Endothelial cell of umbilical vein (primary cell): ENCODE measurements around the gene DEPDC4. TPM values are rescaled to one million over a fixed set of nuclear protein-coding genes. Genes with fewer than 3 reads are reported as not detected.

ENCODE experiments used
- BruUV-seq: library from RNA; stranded (reverse); fragments of 400-500 nt; replicated peaks from 2 replicates; lab custom pipeline; 2021; lab: Mats Ljungman, UMichigan
- CTCF ChIA-PET: fragments of 300-600, 350-600 bp; sonication (Branson Sonifier 250); formaldehyde crosslinking; loops from one replicate; lab custom pipeline; 2021; ENCODE audit warnings: antibody characterized with exemption, inconsistent platforms; lab: Charles Lee
- POLR2A ChIA-PET: fragments of 300-600, 350-600 bp; sonication (Branson Sonifier 250); formaldehyde crosslinking; loops from one replicate; lab custom pipeline; 2021; ENCODE audit warnings: antibody characterized with exemption, inconsistent platforms; lab: Charles Lee
- DNase-seq: peaks from one replicate; pipeline ENCODE4 v3.0.0-alpha.2; 2011; ENCODE audit warnings: low read depth, low spot score
- FAIRE-seq: peaks from 2 replicates; lab custom pipeline; 2011; peaks lifted over from hg19 to GRCh38; lab: Jason Lieb, UNC
- H2AFZ ChIP-seq: 2 replicates; pipeline ENCODE4 v1.6.0; 2012; ENCODE audit warnings: low read depth, low read length, control low read depth, inconsistent platforms
- H3K27ac ChIP-seq: 2 replicates; pipeline ENCODE4 v1.5.1; 2011; ENCODE audit warnings: low read depth, mild to moderate bottlenecking, control low read depth, low read length, moderate library complexity; ENCODE audit not compliant: insufficient read depth
- H3K27me3 ChIP-seq, 2 experiments: 2 replicates each; pipeline versions ENCODE4 v1.6.0 to v1.6.1; 2011; ENCODE audit warnings: low read length in 2 of 2, mixed read lengths in 1 of 2; ENCODE audit not compliant: control insufficient read depth in 2 of 2, insufficient read depth in 2 of 2
- H3K36me3 ChIP-seq, 2 experiments: 2 replicates in 1 of 2; 3 replicates in 1 of 2; pipeline ENCODE4 v1.5.1; 2011; ENCODE audit warnings: low read length in 2 of 2, mild to moderate bottlenecking in 1 of 2, moderate library complexity in 1 of 2; ENCODE audit not compliant: control insufficient read depth in 2 of 2, insufficient read depth in 2 of 2; ENCODE audit errors: extremely low read depth in 1 of 2
- H3K4me1 ChIP-seq: 3 replicates; pipeline ENCODE4 v1.5.1; 2011; ENCODE audit warnings: mild to moderate bottlenecking, low read length; ENCODE audit not compliant: control insufficient read depth, insufficient read depth; ENCODE audit errors: extremely low read depth
- H3K4me2 ChIP-seq: 2 replicates; pipeline ENCODE4 v1.6.1; 2011; ENCODE audit warnings: low read length, control low read depth, mixed read lengths; ENCODE audit not compliant: insufficient read depth
- H3K4me3 ChIP-seq, 3 experiments: fragments of 200-600 bp in 1 of 3; sonication (generic), shearing (Covaris generic) in 1 of 3; replicated peaks in 1 of 3; 2 replicates each; pipeline ENCODE4 v1.5.1; 2011 to 2016; ENCODE audit warnings: control low read depth in 3 of 3, low read length in 3 of 3, mild to moderate bottlenecking in 2 of 3, inconsistent platforms in 1 of 3, low read depth in 1 of 3, moderate library complexity in 1 of 3; ENCODE audit not compliant: insufficient read depth in 1 of 3
- H3K79me2 ChIP-seq: 2 replicates; pipeline ENCODE4 v1.6.0; 2012; ENCODE audit warnings: low read length, inconsistent platforms; ENCODE audit not compliant: control insufficient read depth, insufficient read depth
- H3K9ac ChIP-seq: replicated peaks from 2 replicates; pipeline ENCODE3; 2011; ENCODE audit warnings: low read length, control low read depth; ENCODE audit not compliant: insufficient read depth; ENCODE audit errors: extremely low read depth
- H3K9me1 ChIP-seq: replicated peaks from 3 replicates; pipeline ENCODE4 v1.6.0; 2011; ENCODE audit warnings: mild to moderate bottlenecking, low read length; ENCODE audit not compliant: control insufficient read depth, insufficient read depth; ENCODE audit errors: extremely low read depth
- H3K9me3 ChIP-seq: replicated peaks from 2 replicates; pipeline ENCODE4 v1.5.1; 2012; ENCODE audit warnings: low read length, inconsistent platforms; ENCODE audit not compliant: control insufficient read depth, insufficient read depth
- H4K20me1 ChIP-seq: replicated peaks from 2 replicates; pipeline ENCODE3; 2011; ENCODE audit warnings: mild to moderate bottlenecking, low read length; ENCODE audit not compliant: control insufficient read depth, insufficient read depth; ENCODE audit errors: extremely low read depth
- CTCF ChIP-seq, 2 donors: IDR thresholded peaks; 1 replicate in 1 of 2; 2 replicates in 1 of 2; pipeline ENCODE4 v1.5.1; 2011; ENCODE audit warnings: low read length in 2 of 2, mild to moderate bottlenecking in 2 of 2, moderate library complexity in 2 of 2, control low read depth in 1 of 2, inconsistent platforms in 1 of 2, low read depth in 1 of 2; ENCODE audit not compliant: insufficient read depth in 1 of 2; ENCODE audit errors: extremely low read depth in 1 of 2
- EZH2 ChIP-seq: IDR thresholded peaks from 2 replicates; pipeline ENCODE4 v1.6.1; 2012; ENCODE audit warnings: borderline replicate concordance, low read depth, mild to moderate bottlenecking, moderate library complexity, low read length, inconsistent platforms; ENCODE audit not compliant: severe bottlenecking
- FOS ChIP-seq: IDR thresholded peaks from 2 replicates; pipeline ENCODE4 v1.6.1; 2011; ENCODE audit warnings: mild to moderate bottlenecking, low read length, moderate library complexity, borderline replicate concordance; ENCODE audit not compliant: insufficient read depth
- GATA2 ChIP-seq: IDR thresholded peaks from 2 replicates; pipeline ENCODE4 v1.7.0; 2011; ENCODE audit warnings: low read depth, mild to moderate bottlenecking, moderate library complexity, mixed read lengths, low read length; ENCODE audit not compliant: insufficient read length, insufficient read depth
- JUN ChIP-seq: IDR thresholded peaks from 2 replicates; pipeline ENCODE4 v1.6.1; 2011; ENCODE audit warnings: borderline replicate concordance, low read depth; ENCODE audit not compliant: insufficient read length, insufficient read depth
- MAX ChIP-seq: IDR thresholded peaks from 2 replicates; pipeline ENCODE4 v1.6.1; 2011; ENCODE audit not compliant: insufficient read depth, insufficient read length
- POLR2AphosphoS5 ChIP-seq: IDR thresholded peaks from 2 replicates; pipeline ENCODE4 v1.6.1; 2012; ENCODE audit warnings: low read depth, mild to moderate bottlenecking, control low read depth, low read length, moderate library complexity; ENCODE audit not compliant: insufficient read depth
- dilution Hi-C: fragments of 300-500 bp; cut with MboI; formaldehyde crosslinking; loops from one replicate; pipeline ENCODE4 v1.15.0; 2019; ENCODE audit warnings: low sequenced_read_pairs; ENCODE audit not compliant: extremely low pct_ligation_motif_present
- intact Hi-C: fragments of 100-400 bp; cut with micrococcal nuclease; formaldehyde crosslinking; loops from one replicate; pipeline ENCODE4 v1.10.0; 2022
- polyA plus RNA-seq, 4 experiments: library from polyadenylated mRNA; depleted of rRNA in 3 of 4; stranded (reverse) in 3 of 4; unstranded in 1 of 4; fragments of >200 nt; gene quantifications; 2 replicates each; pipeline versions ENCODE4 v1.2.1 to v1.2.3, GENCODE V29; 2011 to 2012; ENCODE audit warnings: missing spikeins in 1 of 4
- total RNA-seq: library from RNA; stranded (reverse); gene quantifications from 2 replicates; pipeline ENCODE4 v1.2.3, GENCODE V29; 2021

DEPDC4 gene
- total and polyA plus RNA-seq, 2 donors (not counting 3 experiments of a cell fraction or from before 2014, with no cell fraction given): 0.15 to 0.66 TPM

GRCh38 chr12:100234591-100235304 is 32.1 kb downstream of the DEPDC4 start:
- FAIRE-seq (peak; percentile 68), DNase-seq (peak; percentile 58)
- Histone ChIP-seq H3K9ac (no peak overlapping the region), H3K4me3 (no peak overlapping the region), H3K27ac (no peak overlapping the region), H3K9me3 (no peaks in the 10 kb centered on the region), H3K36me3 (no peaks in the 10 kb centered on the region), H3K79me2 (no peaks in the 10 kb centered on the region), H2AFZ (no peak overlapping the region), H3K27me3 (no peaks in the 10 kb centered on the region), H4K20me1 (no peaks in the 10 kb centered on the region), H3K4me2 (no peak overlapping the region), H3K9me1 (no peaks in the 10 kb centered on the region), H3K4me1 (no peaks in the 10 kb centered on the region)
- dilution Hi-C loops (no loop called here), intact Hi-C loops (loop anchor here (1.0 to 10.0 kb wide), 3 partner anchors 170 to 430 kb away; no protein-coding TSS in a partner anchor)
- CTCF ChIA-PET: interaction anchor here (0.5 to 4.8 kb wide), 31 partner anchors 10 to 503 kb away, joined by 3 to 172 read pairs (median 4); partner anchors contain the start of genes ACTR6, DEPDC4 and SCYL2
- TF ChIP-seq GATA2 (no peak), FOS (no peak), EZH2 (no peak), CTCF (IDR thresholded peaks at IDR 0.05; ENCODE audit: extremely low read depth in 1 of 2, insufficient read depth in 1 of 2, low read depth in 1 of 2, low read length in 2 of 2) (peak; percentile 52 to 53), POLR2AphosphoS5 (no peak), MAX (no peak), JUN (no peak)
- BruUV-seq: no TSS peak
- POLR2A ChIA-PET: no interaction called here
